RPMI8226 (cell line): ENCODE data around the gene NCKAP5L.
"Not testable (repeated sequence)": the region's sequence is repeated elsewhere in the genome, so short reads cannot be mapped to it uniquely, and the experiment has no call there.

Experiments
- DNase-seq: peaks from one replicate; pipeline ENCODE4 v3.0.0-alpha.2; 2015

NCKAP5L gene

GRCh38 chr12:49798248-49798647 lies 30.0 kb downstream of the NCKAP5L start:
- DNase-seq, result no peak

- DNase-seq, result no peak
Observed at GRCh38 chr12:49797449-49797776, 30.8 kb downstream of the NCKAP5L start.

- DNase-seq, result no peak
Observed at GRCh38 chr12:49796606-49797448, 31.4 kb downstream of the NCKAP5L start.

- DNase-seq, result no peak
Observed at GRCh38 chr12:49796155-49796554, 32.1 kb downstream of the NCKAP5L start.

- no peak for DNase-seq
Observed at GRCh38 chr12:49795654-49796105, 32.5 kb downstream of the NCKAP5L start.

- DNase-seq, result no peak
Observed at GRCh38 chr12:49794811-49795653, 33.2 kb downstream of the NCKAP5L start.

- DNase-seq, result no peak
Observed at GRCh38 chr12:49794021-49794420, 34.2 kb downstream of the NCKAP5L start.

GRCh38 chr12:49793620-49794019 lies 34.6 kb downstream of the NCKAP5L start:
- no peak for DNase-seq

- no peak for DNase-seq
Observed at GRCh38 chr12:49792976-49793580, 35.1 kb downstream of the NCKAP5L start.

GRCh38 chr12:49792181-49792970 lies 35.8 kb downstream of the NCKAP5L start:
- DNase-seq, result no peak

- DNase-seq, result no peak
Observed at GRCh38 chr12:49791700-49792099, 36.5 kb downstream of the NCKAP5L start.

GRCh38 chr12:49790741-49791555 lies 37.3 kb downstream of the NCKAP5L start:
- no peak for DNase-seq

GRCh38 chr12:49789992-49790391 lies 38.2 kb downstream of the NCKAP5L start:
- peak; percentile 44 for DNase-seq

GRCh38 chr12:49787672-49788071 lies 40.5 kb downstream of the NCKAP5L start:
- no peak for DNase-seq

- no peak for DNase-seq
Observed at GRCh38 chr12:49784756-49785409, 43.3 kb downstream of the NCKAP5L start.

GRCh38 chr12:49783917-49784676 lies 44.1 kb downstream of the NCKAP5L start:
- no peak for DNase-seq

GRCh38 chr12:49780914-49781313 lies 47.3 kb downstream of the NCKAP5L start:
- DNase-seq, result not testable (repeated sequence)

GRCh38 chr12:49779581-49779980 lies 48.6 kb downstream of the NCKAP5L start:
- DNase-seq, result no peak

- peak; percentile 73 for DNase-seq
Observed at GRCh38 chr12:49777800-49778748, 50.1 kb downstream of the NCKAP5L start.
